ENCODE results near the gene EXOC4. TPM values are rescaled to one million over a fixed set of nuclear protein-coding genes. Genes with fewer than 3 reads are reported as not detected.
"Not testable (repeated sequence)": the region's sequence is repeated elsewhere in the genome, so short reads cannot be mapped to it uniquely, and the experiment has no call there.

The EXOC4 gene
- total RNA-seq, 1 donor from 2014 or later: 65.0 TPM

- H3K9me3 Mint-ChIP-seq: peaks cover 9% of the 10 kb centered on the region
- DNase-seq (ENCODE audit: low spot score): no peak
- no peaks in the 10 kb centered on the region for H3K36me3 Mint-ChIP-seq (ENCODE audit: low read depth)
- H3K27ac Mint-ChIP-seq: no peak overlapping the region
- no peak overlapping the region for H3K4me3 Mint-ChIP-seq (ENCODE audit: low read depth)
- no peaks in the 10 kb centered on the region for H3K4me1 Mint-ChIP-seq (ENCODE audit: low read depth)
- intact Hi-C loops (cut with micrococcal nuclease): no loop called here
- H3K27me3 Mint-ChIP-seq (ENCODE audit: low read depth): no peaks in the 10 kb centered on the region
These were observed 720.8 kb downstream of the EXOC4 start for GRCh38 chr7:133973710-133974109.

GRCh38 chr7:133975130-133975529 lies 722.3 kb downstream of the EXOC4 start:
- no peaks in the 10 kb centered on the region for H3K4me1 Mint-ChIP-seq (ENCODE audit: low read depth)
- H3K27me3 Mint-ChIP-seq (ENCODE audit: low read depth): no peaks in the 10 kb centered on the region
- no peak overlapping the region for H3K4me3 Mint-ChIP-seq (ENCODE audit: low read depth)
- intact Hi-C loops (cut with micrococcal nuclease): no loop called here
- no peaks in the 10 kb centered on the region for H3K36me3 Mint-ChIP-seq (ENCODE audit: low read depth)
- no peak overlapping the region for H3K27ac Mint-ChIP-seq
- H3K9me3 Mint-ChIP-seq: no peaks in the 10 kb centered on the region
- no peak for DNase-seq (ENCODE audit: low spot score)

GRCh38 chr7:133976140-133976539 lies 723.3 kb downstream of the EXOC4 start:
- no peak for DNase-seq (ENCODE audit: low spot score)
- Mint-ChIP-seq H3K4me3 (ENCODE audit: low read depth) (no peak overlapping the region), H3K4me1 (ENCODE audit: low read depth) (no peaks in the 10 kb centered on the region), H3K27me3 (ENCODE audit: low read depth) (no peaks in the 10 kb centered on the region), H3K36me3 (ENCODE audit: low read depth) (no peaks in the 10 kb centered on the region), H3K27ac (no peak overlapping the region), H3K9me3 (no peaks in the 10 kb centered on the region)
- intact Hi-C loops (cut with micrococcal nuclease): no loop called here

- no peak overlapping the region for H3K27ac Mint-ChIP-seq
- H3K27me3 Mint-ChIP-seq (ENCODE audit: low read depth): no peaks in the 10 kb centered on the region
- H3K4me3 Mint-ChIP-seq (ENCODE audit: low read depth): no peak overlapping the region
- H3K36me3 Mint-ChIP-seq (ENCODE audit: low read depth): no peaks in the 10 kb centered on the region
- no peaks in the 10 kb centered on the region for H3K4me1 Mint-ChIP-seq (ENCODE audit: low read depth)
- no peaks in the 10 kb centered on the region for H3K9me3 Mint-ChIP-seq
- no peak for DNase-seq (ENCODE audit: low spot score)
- intact Hi-C loops (cut with micrococcal nuclease): no loop called here
These were observed 724.8 kb downstream of the EXOC4 start for GRCh38 chr7:133977409-133978274.

- Mint-ChIP-seq H3K27me3 (ENCODE audit: low read depth) (no peaks in the 10 kb centered on the region), H3K27ac (no peak overlapping the region), H3K4me3 (ENCODE audit: low read depth) (no peak overlapping the region), H3K9me3 (no peaks in the 10 kb centered on the region), H3K4me1 (ENCODE audit: low read depth) (no peaks in the 10 kb centered on the region), H3K36me3 (ENCODE audit: low read depth) (no peaks in the 10 kb centered on the region)
- DNase-seq (ENCODE audit: low spot score): no peak
- intact Hi-C loops (cut with micrococcal nuclease): no loop called here
These were observed 725.8 kb downstream of the EXOC4 start for GRCh38 chr7:133978502-133979295.

- no peak overlapping the region for H3K27ac Mint-ChIP-seq
- H3K36me3 Mint-ChIP-seq (ENCODE audit: low read depth): no peaks in the 10 kb centered on the region
- no peaks in the 10 kb centered on the region for H3K27me3 Mint-ChIP-seq (ENCODE audit: low read depth)
- no peak for DNase-seq (ENCODE audit: low spot score)
- intact Hi-C loops (cut with micrococcal nuclease): no loop called here
- no peaks in the 10 kb centered on the region for H3K4me1 Mint-ChIP-seq (ENCODE audit: low read depth)
- H3K9me3 Mint-ChIP-seq: no peaks in the 10 kb centered on the region
- no peak overlapping the region for H3K4me3 Mint-ChIP-seq (ENCODE audit: low read depth)
These were observed 727.9 kb downstream of the EXOC4 start for GRCh38 chr7:133980804-133981203.

GRCh38 chr7:133983685-133984419 lies 731.0 kb downstream of the EXOC4 start:
- no peaks in the 10 kb centered on the region for H3K36me3 Mint-ChIP-seq (ENCODE audit: low read depth)
- no peak overlapping the region for H3K4me3 Mint-ChIP-seq (ENCODE audit: low read depth)
- no peak overlapping the region for H3K27ac Mint-ChIP-seq
- H3K4me1 Mint-ChIP-seq (ENCODE audit: low read depth): no peaks in the 10 kb centered on the region
- intact Hi-C loops (cut with micrococcal nuclease): no loop called here
- no peaks in the 10 kb centered on the region for H3K9me3 Mint-ChIP-seq
- H3K27me3 Mint-ChIP-seq (ENCODE audit: low read depth): no peaks in the 10 kb centered on the region
- no peak for DNase-seq (ENCODE audit: low spot score)

- H3K27me3 Mint-ChIP-seq (ENCODE audit: low read depth): no peaks in the 10 kb centered on the region
These were observed 732.4 kb downstream of the EXOC4 start for GRCh38 chr7:133985300-133985699.

GRCh38 chr7:133987582-133987981 lies 734.7 kb downstream of the EXOC4 start:
- no peaks in the 10 kb centered on the region for H3K27me3 Mint-ChIP-seq (ENCODE audit: low read depth)
- H3K4me1 Mint-ChIP-seq (ENCODE audit: low read depth): no peaks in the 10 kb centered on the region
- no peak overlapping the region for H3K27ac Mint-ChIP-seq
- H3K36me3 Mint-ChIP-seq (ENCODE audit: low read depth): no peaks in the 10 kb centered on the region
- no peaks in the 10 kb centered on the region for H3K9me3 Mint-ChIP-seq
- no peak overlapping the region for H3K4me3 Mint-ChIP-seq (ENCODE audit: low read depth)
- DNase-seq (ENCODE audit: low spot score): no peak
- intact Hi-C loops (cut with micrococcal nuclease): no loop called here

More at GRCh38 chr7:133985300-133985699, 732.4 kb downstream of the EXOC4 start:
- H3K36me3 Mint-ChIP-seq (ENCODE audit: low read depth): no peaks in the 10 kb centered on the region
- H3K9me3 Mint-ChIP-seq: no peaks in the 10 kb centered on the region
- H3K4me1 Mint-ChIP-seq (ENCODE audit: low read depth): no peaks in the 10 kb centered on the region
- no peak overlapping the region for H3K4me3 Mint-ChIP-seq (ENCODE audit: low read depth)
- intact Hi-C loops (cut with micrococcal nuclease): no loop called here
- no peak overlapping the region for H3K27ac Mint-ChIP-seq
- no peak for DNase-seq (ENCODE audit: low spot score)

GRCh38 chr7:133993547-133993946 lies 740.7 kb downstream of the EXOC4 start:
- no peaks in the 10 kb centered on the region for H3K4me1 Mint-ChIP-seq (ENCODE audit: low read depth)
- intact Hi-C loops (cut with micrococcal nuclease): no loop called here
- H3K4me3 Mint-ChIP-seq (ENCODE audit: low read depth): no peak overlapping the region
- no peaks in the 10 kb centered on the region for H3K27me3 Mint-ChIP-seq (ENCODE audit: low read depth)
- H3K36me3 Mint-ChIP-seq (ENCODE audit: low read depth): no peaks in the 10 kb centered on the region
- no peak for DNase-seq (ENCODE audit: low spot score)
- H3K27ac Mint-ChIP-seq: no peak overlapping the region
- no peaks in the 10 kb centered on the region for H3K9me3 Mint-ChIP-seq

- H3K27ac Mint-ChIP-seq; intact Hi-C loops (cut with micrococcal nuclease); H3K4me1 Mint-ChIP-seq (ENCODE audit: low read depth); H3K4me3 Mint-ChIP-seq (ENCODE audit: low read depth); H3K27me3 Mint-ChIP-seq (ENCODE audit: low read depth); H3K36me3 Mint-ChIP-seq (ENCODE audit: low read depth); DNase-seq (ENCODE audit: low spot score); H3K9me3 Mint-ChIP-seq: not testable (repeated sequence)
These were observed 741.2 kb downstream of the EXOC4 start for GRCh38 chr7:133994100-133994499.

GRCh38 chr7:133997463-133997862 lies 744.6 kb downstream of the EXOC4 start:
- Mint-ChIP-seq H3K27ac (no peak overlapping the region), H3K4me1 (ENCODE audit: low read depth) (no peaks in the 10 kb centered on the region), H3K36me3 (ENCODE audit: low read depth) (no peaks in the 10 kb centered on the region), H3K9me3 (no peaks in the 10 kb centered on the region), H3K4me3 (ENCODE audit: low read depth) (no peak overlapping the region), H3K27me3 (ENCODE audit: low read depth) (no peaks in the 10 kb centered on the region)
- intact Hi-C loops (cut with micrococcal nuclease): no loop called here
- no peak for DNase-seq (ENCODE audit: low spot score)
